Natural killer cell (primary cell): Measurements from ENCODE around the gene ZFP69. TPM values are rescaled to one million over a fixed set of nuclear protein-coding genes. Genes with fewer than 3 reads are reported as not detected.

Source experiments
- ATAC-seq, 3 donors: fragments of 150-1000 bp in 2 of 3; fragments of 200-7000 bp in 1 of 3; cut with Tn5 transposase; 1 replicate in 1 of 3; 2 replicates in 2 of 3; pipeline ENCODE4 v1.10.0; 2021; ENCODE audit warnings: mild to moderate bottlenecking in 2 of 3, moderate library complexity in 2 of 3
- DNase-seq, 2 donors: peaks; one replicate each; pipeline versions ENCODE4 v3.0.0 to v3.0.0-alpha.2; 2013 to 2021; ENCODE audit warnings: mixed read lengths in 1 of 2
- H3K27ac ChIP-seq: one replicate; pipeline ENCODE4 v1.5.1; 2013; ENCODE audit warnings: mild to moderate bottlenecking, low read length
- H3K27me3 ChIP-seq: one replicate; pipeline ENCODE4 v1.6.1; 2013; ENCODE audit warnings: low read length; ENCODE audit not compliant: control insufficient read depth, insufficient read depth
- H3K36me3 ChIP-seq: one replicate; pipeline ENCODE4 v1.6.1; 2013; ENCODE audit warnings: low read length; ENCODE audit not compliant: control insufficient read depth, insufficient read depth
- H3K4me1 ChIP-seq: one replicate; pipeline ENCODE4 v1.6.1; 2013; ENCODE audit warnings: low read length; ENCODE audit not compliant: control insufficient read depth, insufficient read depth
- H3K4me3 ChIP-seq: one replicate; pipeline ENCODE4 v1.5.1; 2013; ENCODE audit warnings: low read length
- H3K9me3 ChIP-seq: one replicate; pipeline ENCODE4 v1.6.1; 2013; ENCODE audit warnings: low read length; ENCODE audit not compliant: control insufficient read depth, insufficient read depth
- H3K27ac Mint-ChIP-seq, 2 donors: one replicate each; pipeline ENCODE4 v1.8.0; 2022; ENCODE audit warnings: mild to moderate bottlenecking in 2 of 2, mixed read lengths in 2 of 2, moderate library complexity in 1 of 2
- H3K27me3 Mint-ChIP-seq, 2 donors: one replicate each; pipeline ENCODE4 v1.8.0; 2022; ENCODE audit warnings: low read depth in 2 of 2, mixed read lengths in 2 of 2
- H3K36me3 Mint-ChIP-seq: one replicate; pipeline ENCODE4 v1.8.0; 2022; ENCODE audit warnings: mixed read lengths
- H3K4me1 Mint-ChIP-seq, 2 donors: one replicate each; pipeline ENCODE4 v1.8.0; 2022; ENCODE audit warnings: mixed read lengths in 2 of 2
- H3K4me3 Mint-ChIP-seq: one replicate; pipeline ENCODE4 v1.8.0; 2022; ENCODE audit warnings: mild to moderate bottlenecking, moderate library complexity, mixed read lengths
- H3K9me3 Mint-ChIP-seq, 2 donors: one replicate each; pipeline ENCODE4 v1.8.0; 2022; ENCODE audit warnings: mixed read lengths in 2 of 2
- CTCF ChIP-seq: fragments of 200-600 bp; IDR thresholded peaks from one replicate; pipeline ENCODE4 v1.8.0; 2022; ENCODE audit warnings: antibody characterized with exemption
- WGBS: methylation state at CpG from one replicate; pipeline ENCODE4 v1.1.7; 2013; ENCODE audit warnings: missing lambda C conversion rate; ENCODE audit not compliant: insufficient coverage; 5-methylcytosine and 5-hydroxymethylcytosine counted together
- intact Hi-C: fragments of 100-400 bp; cut with micrococcal nuclease; formaldehyde crosslinking; loops from one replicate; pipeline ENCODE4 v1.14.2; 2022
- total RNA-seq, 4 donors: library from RNA; stranded (reverse); fragments of 120-200 nt in 1 of 4; gene quantifications; one replicate each; pipeline versions ENCODE4 v1.2.3 to v1.2.4, GENCODE V29; 2013 to 2022

Gene ZFP69
- total RNA-seq, 3 donors from 2014 or later (not counting 1 experiment from before 2014, with no cell fraction given): 4.6 to 5.4 (median 4.6) TPM

GRCh38 chr1:40435471-40435870 is 41.6 kb upstream of the ZFP69 start:
- no peak for DNase-seq
- 97% methylated on average over 5 of the region's 5 CpGs for WGBS
- Histone ChIP-seq H3K4me3 (no peak overlapping the region), H3K9me3 (no peaks in the 10 kb centered on the region), H3K27me3 (no peaks in the 10 kb centered on the region), H3K36me3 (no peaks in the 10 kb centered on the region), H3K27ac (no peak overlapping the region), H3K4me1 (no peaks in the 10 kb centered on the region)
- Mint-ChIP-seq H3K4me1 (peaks cover 0 to 7% of the 10 kb centered on the region in 2 donors), H3K27ac (no peak overlapping the region), H3K4me3 (no peak overlapping the region), H3K36me3 (no peaks in the 10 kb centered on the region), H3K27me3 (no peaks in the 10 kb centered on the region), H3K9me3 (no peaks in the 10 kb centered on the region)
- intact Hi-C loops: no loop called here
- no peak for TF ChIP-seq CTCF
- ATAC-seq: no peak

- ATAC-seq (no peak), DNase-seq (no peak)
- Histone ChIP-seq H3K36me3 (no peaks in the 10 kb centered on the region), H3K27ac (no peak overlapping the region), H3K9me3 (no peaks in the 10 kb centered on the region), H3K4me3 (no peak overlapping the region), H3K4me1 (no peaks in the 10 kb centered on the region), H3K27me3 (no peaks in the 10 kb centered on the region)
- Mint-ChIP-seq H3K4me3 (no peak overlapping the region), H3K27me3 (no peaks in the 10 kb centered on the region), H3K9me3 (no peaks in the 10 kb centered on the region), H3K4me1 (peaks cover 0 to 7% of the 10 kb centered on the region in 2 donors), H3K27ac (no peak overlapping the region), H3K36me3 (no peaks in the 10 kb centered on the region)
- no peak for TF ChIP-seq CTCF
- WGBS: 95% methylated on average over 4 of the region's 4 CpGs
- intact Hi-C loops: no loop called here
Observed at GRCh38 chr1:40435876-40436275, 41.2 kb upstream of the ZFP69 start.

GRCh38 chr1:40438391-40439015 is 38.6 kb upstream of the ZFP69 start:
- no peak overlapping the region for H3K27ac Mint-ChIP-seq
- no peaks in the 10 kb centered on the region for H3K36me3 ChIP-seq
- H3K4me3 ChIP-seq: no peak overlapping the region
- no peaks in the 10 kb centered on the region for H3K27me3 Mint-ChIP-seq
- H3K27me3 ChIP-seq: no peaks in the 10 kb centered on the region
- WGBS: 74% methylated on average over 3 of the region's 3 CpGs
- H3K4me1 ChIP-seq: no peaks in the 10 kb centered on the region
- H3K9me3 ChIP-seq: no peaks in the 10 kb centered on the region
- H3K4me3 Mint-ChIP-seq: no peak overlapping the region
- no peaks in the 10 kb centered on the region for H3K36me3 Mint-ChIP-seq
- H3K4me1 Mint-ChIP-seq: peaks cover 0 to 7% of the 10 kb centered on the region in 2 donors
- DNase-seq: peak in 1 of 2 donors; percentile 67
- H3K27ac ChIP-seq: no peak overlapping the region
- ATAC-seq: peak; percentile 62 to 69 (median 66)
- peak; percentile 78 for TF ChIP-seq CTCF
- intact Hi-C loops: loop anchor here (1.0 kb wide), 1 partner anchor 294 kb away; no protein-coding TSS in a partner anchor
- no peaks in the 10 kb centered on the region for H3K9me3 Mint-ChIP-seq

DNA sequence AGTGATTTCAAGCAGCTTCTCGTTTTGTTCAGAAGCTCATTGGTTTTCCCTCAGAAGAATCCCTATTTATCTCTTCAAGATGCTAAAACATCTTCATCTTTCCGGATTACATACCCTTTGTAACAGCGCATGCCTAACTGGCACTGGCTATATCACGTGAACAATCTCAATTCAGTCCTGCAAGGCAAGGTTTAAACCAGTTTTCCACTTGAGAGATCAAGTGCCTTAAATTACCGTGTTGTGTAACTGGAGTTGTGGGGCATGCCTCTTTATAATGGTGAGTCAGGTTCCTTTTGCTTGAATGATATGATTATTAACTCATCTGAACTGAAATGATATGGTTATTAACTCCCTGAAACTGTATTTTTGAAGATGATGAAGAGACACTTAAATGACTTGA is 37.8 kb upstream of the ZFP69 start:
- Mint-ChIP-seq H3K27ac (no peak overlapping the region), H3K9me3 (no peaks in the 10 kb centered on the region), H3K27me3 (no peaks in the 10 kb centered on the region), H3K4me3 (no peak overlapping the region), H3K36me3 (no peaks in the 10 kb centered on the region), H3K4me1 (peaks cover 0 to 7% of the 10 kb centered on the region in 2 donors)
- DNase-seq (no peak), ATAC-seq (no peak)
- Histone ChIP-seq H3K4me1 (no peaks in the 10 kb centered on the region), H3K4me3 (no peak overlapping the region), H3K27me3 (no peaks in the 10 kb centered on the region), H3K27ac (no peak overlapping the region), H3K36me3 (no peaks in the 10 kb centered on the region), H3K9me3 (no peaks in the 10 kb centered on the region)
- no peak for TF ChIP-seq CTCF
- WGBS: 92% methylated on average over 5 of the region's 5 CpGs
- intact Hi-C loops: no loop called here
